ENCODE measurements around the gene ZNF689. TPM values are rescaled to one million over a fixed set of nuclear protein-coding genes. Genes with fewer than 3 reads are reported as not detected.

Gene ZNF689
- total and polyA plus RNA-seq, 2 of the 13 experiments (the other 11 are each of a cell fraction or from before 2014, with no cell fraction given): 9.7 to 19.5 TPM

DNA sequence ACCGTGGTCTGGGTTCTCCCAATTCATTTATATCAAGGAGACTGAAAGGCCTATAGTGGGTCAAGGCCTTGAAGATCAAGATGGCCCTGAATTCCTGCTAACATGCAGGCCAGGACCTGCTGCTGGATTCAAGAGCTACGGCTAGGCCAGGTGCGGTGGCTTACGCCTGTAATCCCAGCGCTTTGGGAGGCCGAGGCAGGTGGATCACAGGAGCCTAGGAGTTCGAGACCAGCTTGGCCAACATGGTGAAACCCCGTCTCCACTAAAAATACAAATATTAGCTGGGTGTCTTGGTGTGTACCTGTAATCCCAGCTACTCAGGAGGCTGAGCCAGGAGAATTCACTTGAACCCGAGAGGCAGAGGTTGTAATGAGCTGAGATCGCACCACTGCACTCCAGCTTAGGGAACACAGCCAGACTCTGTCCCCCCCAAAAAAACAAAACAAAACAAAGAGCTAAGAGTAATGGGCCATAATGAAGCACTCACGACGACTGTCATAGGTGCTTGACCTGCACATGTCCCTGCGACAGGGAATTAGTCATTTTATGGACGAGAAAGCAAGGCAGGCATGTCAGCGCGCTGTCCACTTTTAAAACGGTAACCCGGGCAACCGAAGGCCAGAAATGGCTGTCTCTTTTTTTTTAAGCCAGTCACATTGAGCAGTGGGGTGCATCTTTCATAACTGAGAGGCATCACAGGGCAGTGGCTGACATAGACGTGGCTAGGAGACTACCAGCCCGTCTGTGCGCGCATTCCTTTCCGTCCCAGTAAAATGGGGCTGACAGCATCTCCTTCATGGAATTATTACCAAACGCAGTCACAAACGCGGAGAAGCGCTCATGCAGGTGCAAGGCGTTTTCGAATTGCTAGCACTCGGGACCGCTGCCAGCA lies 47.0 kb upstream of the ZNF689 start (continued):
- no peak for TF ChIP-seq MXD4 (CRISPR knock-in tag; IDR thresholded peaks at IDR 0.05)
- TF ChIP-seq, protein P1, sequence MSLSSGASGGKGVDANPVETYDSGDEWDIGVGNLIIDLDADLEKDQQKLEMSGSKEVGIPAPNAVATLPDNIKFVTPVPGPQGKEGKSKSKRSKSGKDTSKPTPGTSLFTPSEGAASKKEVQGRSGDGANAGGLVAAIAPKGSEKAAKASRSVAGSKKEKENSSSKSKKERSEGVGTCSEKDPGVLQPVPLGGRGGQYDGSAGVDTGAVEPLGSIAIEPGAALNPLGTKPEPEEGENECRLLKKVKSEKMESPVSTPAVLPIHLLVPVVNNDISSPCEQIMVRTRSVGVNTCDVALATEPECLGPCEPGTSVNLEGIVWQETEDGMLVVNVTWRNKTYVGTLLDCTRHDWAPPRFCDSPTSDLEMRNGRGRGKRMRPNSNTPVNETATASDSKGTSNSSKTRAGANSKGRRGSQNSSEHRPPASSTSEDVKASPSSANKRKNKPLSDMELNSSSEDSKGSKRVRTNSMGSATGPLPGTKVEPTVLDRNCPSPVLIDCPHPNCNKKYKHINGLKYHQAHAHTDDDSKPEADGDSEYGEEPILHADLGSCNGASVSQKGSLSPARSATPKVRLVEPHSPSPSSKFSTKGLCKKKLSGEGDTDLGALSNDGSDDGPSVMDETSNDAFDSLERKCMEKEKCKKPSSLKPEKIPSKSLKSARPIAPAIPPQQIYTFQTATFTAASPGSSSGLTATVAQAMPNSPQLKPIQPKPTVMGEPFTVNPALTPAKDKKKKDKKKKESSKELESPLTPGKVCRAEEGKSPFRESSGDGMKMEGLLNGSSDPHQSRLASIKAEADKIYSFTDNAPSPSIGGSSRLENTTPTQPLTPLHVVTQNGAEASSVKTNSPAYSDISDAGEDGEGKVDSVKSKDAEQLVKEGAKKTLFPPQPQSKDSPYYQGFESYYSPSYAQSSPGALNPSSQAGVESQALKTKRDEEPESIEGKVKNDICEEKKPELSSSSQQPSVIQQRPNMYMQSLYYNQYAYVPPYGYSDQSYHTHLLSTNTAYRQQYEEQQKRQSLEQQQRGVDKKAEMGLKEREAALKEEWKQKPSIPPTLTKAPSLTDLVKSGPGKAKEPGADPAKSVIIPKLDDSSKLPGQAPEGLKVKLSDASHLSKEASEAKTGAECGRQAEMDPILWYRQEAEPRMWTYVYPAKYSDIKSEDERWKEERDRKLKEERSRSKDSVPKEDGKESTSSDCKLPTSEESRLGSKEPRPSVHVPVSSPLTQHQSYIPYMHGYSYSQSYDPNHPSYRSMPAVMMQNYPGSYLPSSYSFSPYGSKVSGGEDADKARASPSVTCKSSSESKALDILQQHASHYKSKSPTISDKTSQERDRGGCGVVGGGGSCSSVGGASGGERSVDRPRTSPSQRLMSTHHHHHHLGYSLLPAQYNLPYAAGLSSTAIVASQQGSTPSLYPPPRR (CRISPR knock-in tag; IDR thresholded peaks at IDR 0.05; ENCODE audit: borderline replicate concordance): 0 out of 2 replicates have a peak, but pooled peaks have one; percentile 9
- TF ChIP-seq MIER2 (CRISPR knock-in tag; IDR thresholded peaks at IDR 0.05): no peak
- TF ChIP-seq, protein P2, sequence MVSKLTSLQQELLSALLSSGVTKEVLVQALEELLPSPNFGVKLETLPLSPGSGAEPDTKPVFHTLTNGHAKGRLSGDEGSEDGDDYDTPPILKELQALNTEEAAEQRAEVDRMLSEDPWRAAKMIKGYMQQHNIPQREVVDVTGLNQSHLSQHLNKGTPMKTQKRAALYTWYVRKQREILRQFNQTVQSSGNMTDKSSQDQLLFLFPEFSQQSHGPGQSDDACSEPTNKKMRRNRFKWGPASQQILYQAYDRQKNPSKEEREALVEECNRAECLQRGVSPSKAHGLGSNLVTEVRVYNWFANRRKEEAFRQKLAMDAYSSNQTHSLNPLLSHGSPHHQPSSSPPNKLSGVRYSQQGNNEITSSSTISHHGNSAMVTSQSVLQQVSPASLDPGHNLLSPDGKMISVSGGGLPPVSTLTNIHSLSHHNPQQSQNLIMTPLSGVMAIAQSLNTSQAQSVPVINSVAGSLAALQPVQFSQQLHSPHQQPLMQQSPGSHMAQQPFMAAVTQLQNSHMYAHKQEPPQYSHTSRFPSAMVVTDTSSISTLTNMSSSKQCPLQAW (CRISPR knock-in tag; IDR thresholded peaks at IDR 0.05): no peak
- no peak for TF ChIP-seq SETDB1 (CRISPR knock-in tag; IDR thresholded peaks at IDR 0.05; ENCODE audit: borderline replicate concordance)
- no peak for TF ChIP-seq DNMT3B (CRISPR knock-in tag; conservative IDR thresholded peaks at IDR 0.05)
- TF ChIP-seq STAG1 (CRISPR knock-in tag; IDR thresholded peaks at IDR 0.05): no peak
- no peak for TF ChIP-seq ZNF543 (CRISPR knock-in tag; IDR thresholded peaks at IDR 0.05)
- TF ChIP-seq ZNF160 (CRISPR knock-in tag; IDR thresholded peaks at IDR 0.05): no peak; the same call in 1 of the 2 replicates
- TF ChIP-seq ZNF136 (CRISPR knock-in tag; IDR thresholded peaks at IDR 0.05; ENCODE audit: low read depth): no peak
- TF ChIP-seq, protein P3, sequence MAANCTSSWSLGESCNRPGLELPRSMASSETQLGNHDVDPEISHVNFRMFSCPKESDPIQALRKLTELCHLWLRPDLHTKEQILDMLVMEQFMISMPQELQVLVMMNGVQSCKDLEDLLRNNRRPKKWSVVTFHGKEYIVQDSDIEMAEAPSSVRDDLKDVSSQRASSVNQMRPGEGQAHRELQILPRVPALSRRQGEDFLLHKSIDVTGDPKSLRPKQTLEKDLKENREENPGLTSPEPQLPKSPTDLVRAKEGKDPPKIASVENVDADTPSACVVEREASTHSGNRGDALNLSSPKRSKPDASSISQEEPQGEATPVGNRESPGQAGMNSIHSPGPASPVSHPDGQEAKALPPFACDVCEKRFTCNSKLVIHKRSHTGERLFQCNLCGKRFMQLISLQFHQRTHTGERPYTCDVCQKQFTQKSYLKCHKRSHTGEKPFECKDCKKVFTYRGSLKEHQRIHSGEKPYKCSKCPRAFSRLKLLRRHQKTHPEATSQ (CRISPR knock-in tag; IDR thresholded peaks at IDR 0.05; ENCODE audit: borderline replicate concordance): no peak
- 0 out of 2 replicates have a peak, but pooled peaks have one; percentile 15 for TF ChIP-seq ZNF326 (CRISPR knock-in tag; IDR thresholded peaks at IDR 0.05; ENCODE audit: borderline replicate concordance)
- no peak for TF ChIP-seq MTA3 (CRISPR knock-in tag; IDR thresholded peaks at IDR 0.05)
- TF ChIP-seq KLF12 (CRISPR knock-in tag; IDR thresholded peaks at IDR 0.05; ENCODE audit: borderline replicate concordance): no peak
- TF ChIP-seq RORA (CRISPR knock-in tag; IDR thresholded peaks at IDR 0.05): no peak
- no peak for TF ChIP-seq ZNF317 (CRISPR knock-in tag; IDR thresholded peaks at IDR 0.05)
- TF ChIP-seq ZNF496 (CRISPR knock-in tag; IDR thresholded peaks at IDR 0.05; ENCODE audit: insufficient replicate concordance): no peak
- TF ChIP-seq PHF5A (CRISPR knock-in tag; IDR thresholded peaks at IDR 0.05; ENCODE audit: low read depth, unreplicated experiment): peak; percentile 37
- TF ChIP-seq, protein P4, sequence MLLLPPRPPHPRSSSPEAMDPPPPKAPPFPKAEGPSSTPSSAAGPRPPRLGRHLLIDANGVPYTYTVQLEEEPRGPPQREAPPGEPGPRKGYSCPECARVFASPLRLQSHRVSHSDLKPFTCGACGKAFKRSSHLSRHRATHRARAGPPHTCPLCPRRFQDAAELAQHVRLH (CRISPR knock-in tag; IDR thresholded peaks at IDR 0.05; ENCODE audit: borderline replicate concordance, low read depth): no peak
- no peak for TF ChIP-seq MTA1 (CRISPR knock-in tag; IDR thresholded peaks at IDR 0.05; ENCODE audit: borderline replicate concordance)
- 0 out of 2 replicates have a peak, but pooled peaks have one; percentile 22 for TF ChIP-seq PHF8 (CRISPR knock-in tag; IDR thresholded peaks at IDR 0.05)
- TF ChIP-seq CENPT (CRISPR knock-in tag; IDR thresholded peaks at IDR 0.05; ENCODE audit: low read depth): no peak

All from HepG2 (cell line).